ENCODE measurements around the gene NAGK. TPM values are rescaled to one million over a fixed set of nuclear protein-coding genes. Genes with fewer than 3 reads are reported as not detected.

The NAGK gene
- total RNA-seq, 2 donors from 2014 or later = 72.6 to 80.8 TPM

DNA sequence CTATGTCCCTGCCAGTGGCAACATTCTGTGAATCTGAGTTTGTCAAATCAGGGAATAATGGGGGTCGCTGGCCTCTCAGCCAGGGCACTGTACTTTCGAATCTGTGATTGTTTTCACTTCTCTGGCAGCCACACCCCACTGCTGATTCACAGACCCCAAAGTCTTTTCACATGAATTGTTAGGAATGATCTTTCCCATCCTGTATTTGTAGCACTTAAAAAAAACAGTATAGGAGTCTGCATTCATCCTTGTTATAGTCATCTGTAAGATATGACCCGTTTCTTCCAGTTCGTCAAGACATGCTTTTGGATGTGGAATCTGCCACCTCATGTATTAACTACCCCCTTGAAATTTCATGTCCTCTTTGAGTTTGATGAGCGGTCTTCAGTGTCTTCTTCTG lies 928 bp downstream of the NAGK start:
- Histone ChIP-seq H3K9me3 (ENCODE audit: control insufficient read depth, low read length) (no peaks in the 10 kb centered on the region), H3K27me3 (ENCODE audit: control insufficient read depth, insufficient read depth, low read length, poor library complexity, severe bottlenecking) (no peaks in the 10 kb centered on the region), H3K36me3 (ENCODE audit: control insufficient read depth, insufficient read depth, low read length) (peaks cover 38% of the 10 kb centered on the region), H3K4me3 (ENCODE audit: low read length) (peak overlapping the region; percentile 99), H3K4me1 (ENCODE audit: control insufficient read depth, insufficient read depth, low read length) (peaks cover 7% of the 10 kb centered on the region), H3K27ac (ENCODE audit: low read depth, low read length) (no peak overlapping the region), H3K9ac (ENCODE audit: extremely low read depth, low read length, poor library complexity, severe bottlenecking) (peak overlapping the region; percentile 63)
- Mint-ChIP-seq H3K4me3 (peak overlapping the region; percentile 87), H3K36me3 (ENCODE audit: low read depth) (peaks cover 18% of the 10 kb centered on the region), H3K4me1 (peaks cover 20% of the 10 kb centered on the region), H3K27ac (no peak overlapping the region), H3K27me3 (ENCODE audit: insufficient read depth) (no peaks in the 10 kb centered on the region), H3K9me3 (no peaks in the 10 kb centered on the region)
- 59 to 92% methylated on average over 3 to 5 of the region's 5 CpGs for WGBS, 2 experiments (ENCODE audit: insufficient coverage in 1 of 2, insufficient read length in 1 of 2)
- TF ChIP-seq, protein P1, sequence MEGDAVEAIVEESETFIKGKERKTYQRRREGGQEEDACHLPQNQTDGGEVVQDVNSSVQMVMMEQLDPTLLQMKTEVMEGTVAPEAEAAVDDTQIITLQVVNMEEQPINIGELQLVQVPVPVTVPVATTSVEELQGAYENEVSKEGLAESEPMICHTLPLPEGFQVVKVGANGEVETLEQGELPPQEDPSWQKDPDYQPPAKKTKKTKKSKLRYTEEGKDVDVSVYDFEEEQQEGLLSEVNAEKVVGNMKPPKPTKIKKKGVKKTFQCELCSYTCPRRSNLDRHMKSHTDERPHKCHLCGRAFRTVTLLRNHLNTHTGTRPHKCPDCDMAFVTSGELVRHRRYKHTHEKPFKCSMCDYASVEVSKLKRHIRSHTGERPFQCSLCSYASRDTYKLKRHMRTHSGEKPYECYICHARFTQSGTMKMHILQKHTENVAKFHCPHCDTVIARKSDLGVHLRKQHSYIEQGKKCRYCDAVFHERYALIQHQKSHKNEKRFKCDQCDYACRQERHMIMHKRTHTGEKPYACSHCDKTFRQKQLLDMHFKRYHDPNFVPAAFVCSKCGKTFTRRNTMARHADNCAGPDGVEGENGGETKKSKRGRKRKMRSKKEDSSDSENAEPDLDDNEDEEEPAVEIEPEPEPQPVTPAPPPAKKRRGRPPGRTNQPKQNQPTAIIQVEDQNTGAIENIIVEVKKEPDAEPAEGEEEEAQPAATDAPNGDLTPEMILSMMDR (conservative IDR thresholded peaks at IDR 0.05) = no peak
- no peak for DNase-seq

DNA sequence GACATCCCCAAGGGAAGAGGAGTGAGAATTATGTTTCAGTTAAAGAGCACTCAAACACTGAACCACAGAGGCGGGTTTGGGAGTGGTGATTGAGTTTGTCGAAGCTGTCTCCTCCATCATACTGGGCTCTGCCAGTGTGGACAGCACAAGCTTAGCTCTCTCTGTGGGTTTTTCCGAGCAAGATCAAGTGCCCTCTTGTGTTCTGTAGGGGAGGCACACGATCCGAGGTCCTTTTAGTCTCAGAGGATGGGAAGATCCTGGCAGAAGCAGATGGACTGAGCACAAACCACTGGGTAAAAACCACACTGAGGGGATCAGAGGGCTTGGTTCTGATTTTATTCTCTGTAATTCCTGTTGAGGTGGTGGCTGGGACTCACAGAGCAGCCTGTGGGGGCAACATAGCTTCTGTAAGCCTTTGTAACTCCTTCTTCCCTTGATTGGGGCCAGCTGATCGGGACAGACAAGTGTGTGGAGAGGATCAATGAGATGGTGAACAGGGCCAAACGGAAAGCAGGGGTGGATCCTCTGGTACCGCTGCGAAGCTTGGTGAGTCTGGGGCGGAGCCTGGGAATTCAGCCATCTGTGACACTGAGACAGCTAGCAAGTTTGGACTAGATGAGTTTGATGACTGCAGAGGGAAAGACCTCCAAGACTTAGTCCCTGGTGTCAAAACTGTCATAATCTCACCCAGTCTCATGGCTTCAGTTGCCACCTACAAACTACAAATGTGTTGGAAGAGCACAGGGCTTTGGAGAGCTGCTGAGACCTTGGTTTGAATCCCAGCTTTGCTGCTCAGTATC lies 2.0 kb downstream of the NAGK start:
- peak overlapping the region; percentile 27 for H3K4me3 Mint-ChIP-seq
- peak overlapping the region; percentile 99 for H3K4me3 ChIP-seq (ENCODE audit: low read length)
- H3K36me3 ChIP-seq (ENCODE audit: control insufficient read depth, insufficient read depth, low read length) = peaks cover 48% of the 10 kb centered on the region
- no peak overlapping the region for H3K27ac Mint-ChIP-seq
- 75 to 92% methylated on average over 4 to 10 of the region's 10 CpGs for WGBS, 2 experiments (ENCODE audit: insufficient coverage in 1 of 2, insufficient read length in 1 of 2)
- peak; percentile 78 for DNase-seq
- no peak overlapping the region for H3K9ac ChIP-seq (ENCODE audit: extremely low read depth, low read length, poor library complexity, severe bottlenecking)
- peaks cover 14% of the 10 kb centered on the region for H3K4me1 Mint-ChIP-seq
- H3K4me1 ChIP-seq (ENCODE audit: control insufficient read depth, insufficient read depth, low read length) = peaks cover 4% of the 10 kb centered on the region
- H3K9me3 Mint-ChIP-seq = no peaks in the 10 kb centered on the region
- H3K27ac ChIP-seq (ENCODE audit: low read depth, low read length) = no peak overlapping the region
- TF ChIP-seq, protein P1 (conservative IDR thresholded peaks at IDR 0.05) = peak; percentile 71
- no peaks in the 10 kb centered on the region for H3K27me3 Mint-ChIP-seq (ENCODE audit: insufficient read depth)
- no peaks in the 10 kb centered on the region for H3K9me3 ChIP-seq (ENCODE audit: control insufficient read depth, low read length)
- H3K27me3 ChIP-seq (ENCODE audit: control insufficient read depth, insufficient read depth, low read length, poor library complexity, severe bottlenecking) = no peaks in the 10 kb centered on the region
- peaks cover 19% of the 10 kb centered on the region for H3K36me3 Mint-ChIP-seq (ENCODE audit: low read depth)

DNA sequence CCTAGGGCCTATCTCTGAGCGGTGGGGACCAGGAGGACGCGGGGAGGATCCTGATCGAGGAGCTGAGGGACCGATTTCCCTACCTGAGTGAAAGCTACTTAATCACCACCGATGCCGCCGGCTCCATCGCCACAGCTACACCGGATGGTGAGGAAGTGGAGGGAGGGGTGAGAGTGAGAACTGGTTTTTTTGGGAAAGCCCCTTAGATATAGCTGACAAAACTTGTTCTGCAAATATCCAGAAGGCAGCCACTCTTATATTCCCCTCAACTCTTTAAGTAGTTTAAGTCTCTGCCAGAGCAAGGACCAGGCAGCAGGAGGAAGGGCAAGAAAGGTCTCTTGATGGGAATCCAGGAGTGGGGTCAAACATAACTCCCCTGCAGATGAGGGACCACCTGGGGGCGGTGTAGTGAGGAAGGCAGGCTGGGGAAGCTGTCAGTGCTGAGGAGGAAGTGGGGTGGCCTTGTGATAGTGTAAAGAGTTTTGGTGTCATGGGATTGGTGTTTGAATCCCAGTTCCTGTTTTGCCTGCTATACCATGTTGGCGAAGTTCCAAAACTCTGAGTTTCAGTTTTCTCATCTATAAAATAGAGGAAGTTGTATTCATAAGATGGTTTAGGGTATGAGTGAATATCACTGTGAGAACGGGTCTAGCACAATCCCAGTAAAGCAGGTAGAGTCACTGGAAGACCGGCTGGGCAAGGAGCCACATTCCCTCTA lies 3.4 kb downstream of the NAGK start:
- TF ChIP-seq, protein P1 (conservative IDR thresholded peaks at IDR 0.05) = peak; percentile 29
- H3K27me3 Mint-ChIP-seq (ENCODE audit: insufficient read depth) = no peaks in the 10 kb centered on the region
- no peak overlapping the region for H3K4me3 Mint-ChIP-seq
- no peak overlapping the region for H3K27ac Mint-ChIP-seq
- Histone ChIP-seq H3K4me3 (ENCODE audit: low read length) (no peak overlapping the region), H3K27ac (ENCODE audit: low read depth, low read length) (no peak overlapping the region), H3K9me3 (ENCODE audit: control insufficient read depth, low read length) (no peaks in the 10 kb centered on the region), H3K9ac (ENCODE audit: extremely low read depth, low read length, poor library complexity, severe bottlenecking) (no peak overlapping the region), H3K4me1 (ENCODE audit: control insufficient read depth, insufficient read depth, low read length) (peaks cover 4% of the 10 kb centered on the region), H3K36me3 (ENCODE audit: control insufficient read depth, insufficient read depth, low read length) (peaks cover 62% of the 10 kb centered on the region), H3K27me3 (ENCODE audit: control insufficient read depth, insufficient read depth, low read length, poor library complexity, severe bottlenecking) (no peaks in the 10 kb centered on the region)
- peak; percentile 52 for DNase-seq
- no peaks in the 10 kb centered on the region for H3K9me3 Mint-ChIP-seq
- H3K4me1 Mint-ChIP-seq = peaks cover 14% of the 10 kb centered on the region
- peaks cover 22% of the 10 kb centered on the region for H3K36me3 Mint-ChIP-seq (ENCODE audit: low read depth)
- 95 to 100% methylated on average over 2 to 14 of the region's 14 CpGs for WGBS, 2 experiments (ENCODE audit: insufficient coverage in 1 of 2, insufficient read length in 1 of 2)
